Keratinocyte (primary cell): ENCODE measurements around the gene MLNR. TPM values are rescaled to one million over a fixed set of nuclear protein-coding genes. Genes with fewer than 3 reads are reported as not detected.

Source experiments
- DNase-seq: peaks from one replicate; pipeline ENCODE4 v3.0.0-alpha.2; 2011; ENCODE audit warnings: low read depth, missing footprints, low spot score
- FAIRE-seq: peaks from 2 replicates; lab custom pipeline; 2011; peaks lifted over from hg19 to GRCh38; lab: Jason Lieb, UNC
- H2AFZ ChIP-seq: 2 replicates; pipeline ENCODE4 v1.6.0; 2012; ENCODE audit warnings: low read length, control low read depth, inconsistent platforms; ENCODE audit not compliant: control insufficient read depth
- H3K27ac ChIP-seq: 2 replicates; pipeline ENCODE4 v1.5.1; 2011; ENCODE audit warnings: low read length; ENCODE audit not compliant: control insufficient read depth, insufficient read depth
- H3K27me3 ChIP-seq: 3 replicates; pipeline ENCODE4 v1.6.0; 2011; ENCODE audit warnings: low read length; ENCODE audit not compliant: control insufficient read depth, insufficient read depth; ENCODE audit errors: extremely low read depth
- H3K36me3 ChIP-seq, 2 experiments: 2 replicates in 1 of 2; 3 replicates in 1 of 2; pipeline ENCODE4 v1.5.1; 2011; ENCODE audit warnings: low read length in 2 of 2, mild to moderate bottlenecking in 1 of 2; ENCODE audit not compliant: control insufficient read depth in 2 of 2, insufficient read depth in 2 of 2; ENCODE audit errors: extremely low read depth in 1 of 2
- H3K4me1 ChIP-seq: 3 replicates; pipeline ENCODE4 v1.5.1; 2011; ENCODE audit warnings: low read length; ENCODE audit not compliant: control insufficient read depth, insufficient read depth; ENCODE audit errors: extremely low read depth
- H3K4me2 ChIP-seq: 3 replicates; pipeline ENCODE4 v1.6.0; 2011; ENCODE audit warnings: low read depth, low read length; ENCODE audit not compliant: control insufficient read depth, insufficient read depth; ENCODE audit errors: extremely low read depth
- H3K4me3 ChIP-seq, 3 experiments: fragments of 200-600 bp in 1 of 3; sonication (generic) in 1 of 3; 2 replicates in 2 of 3; 3 replicates in 1 of 3; pipeline ENCODE4 v1.5.1; 2011 to 2016; ENCODE audit warnings: low read length in 3 of 3, mild to moderate bottlenecking in 3 of 3, control low read depth in 2 of 3, inconsistent platforms in 1 of 3, low read depth in 1 of 3, mixed read lengths in 1 of 3, mixed run types in 1 of 3, moderate library complexity in 1 of 3; ENCODE audit not compliant: control insufficient read depth in 2 of 3, insufficient read depth in 2 of 3; ENCODE audit errors: extremely low read depth in 1 of 3
- H3K79me2 ChIP-seq: 2 replicates; pipeline ENCODE4 v1.6.0; 2012; ENCODE audit warnings: low read length; ENCODE audit not compliant: control insufficient read depth, insufficient read depth
- H3K9ac ChIP-seq: 3 replicates; pipeline ENCODE4 v1.6.0; 2011; ENCODE audit warnings: low read length; ENCODE audit not compliant: control insufficient read depth, insufficient read depth; ENCODE audit errors: extremely low read depth
- H3K9me1 ChIP-seq: 3 replicates; pipeline ENCODE4 v1.6.0; 2011; ENCODE audit warnings: low read length; ENCODE audit not compliant: control insufficient read depth, insufficient read depth; ENCODE audit errors: extremely low read depth
- H3K9me3 ChIP-seq: 2 replicates; pipeline ENCODE4 v1.5.1; 2012; ENCODE audit warnings: low read depth, low read length; ENCODE audit not compliant: control insufficient read depth
- H4K20me1 ChIP-seq: 3 replicates; pipeline ENCODE4 v1.6.0; 2011; ENCODE audit warnings: low read length; ENCODE audit not compliant: control insufficient read depth, insufficient read depth; ENCODE audit errors: extremely low read depth
- CTCF ChIP-seq, 3 experiments: IDR thresholded peaks in 1 of 3; conservative IDR thresholded peaks in 1 of 3; optimal IDR thresholded peaks in 1 of 3; 2 replicates in 2 of 3; 3 replicates in 1 of 3; pipeline versions ENCODE3 to v1.5.1; 2011; ENCODE audit warnings: low read length in 3 of 3, mild to moderate bottlenecking in 3 of 3, moderate library complexity in 2 of 3, control low read depth in 1 of 3, inconsistent platforms in 1 of 3; ENCODE audit not compliant: insufficient read depth in 2 of 3; ENCODE audit errors: extremely low read depth in 1 of 3
- EZH2 ChIP-seq: IDR thresholded peaks from one replicate; pipeline ENCODE4 v1.6.1; 2012; ENCODE audit warnings: inconsistent platforms, mild to moderate bottlenecking, low read length, moderate library complexity
- dilution Hi-C: fragments of 300-500 bp; cut with MboI; formaldehyde crosslinking; loops from one replicate; pipeline ENCODE4 v1.7.0; 2020; ENCODE audit warnings: low sequenced_read_pairs; ENCODE audit not compliant: extremely low pct_ligation_motif_present
- polyA plus RNA-seq, 5 experiments: library from polyadenylated mRNA; depleted of rRNA in 3 of 5; stranded (reverse) in 3 of 5; stranded (forward) in 1 of 5; unstranded in 1 of 5; fragments of >200 nt; gene quantifications; 1 replicate in 1 of 5; 2 replicates in 3 of 5; 3 replicates in 1 of 5; pipeline versions ENCODE4 v1.2.1 to v1.2.3, GENCODE V29; 2011 to 2012; ENCODE audit warnings: missing spikeins in 2 of 5, low read depth in 1 of 5, low replicate concordance in 1 of 5

MLNR gene
- polyA plus RNA-seq, 1 donor (not counting 4 experiments of a cell fraction or from before 2014, with no cell fraction given), result not detected

- no peaks in the 10 kb centered on the region for H3K79me2 ChIP-seq
- no peaks in the 10 kb centered on the region for H4K20me1 ChIP-seq
- H3K4me1 ChIP-seq, result no peaks in the 10 kb centered on the region
- H3K4me3 ChIP-seq, result no peak overlapping the region
- FAIRE-seq, result no peak
- no peaks in the 10 kb centered on the region for H3K9me3 ChIP-seq
- H3K27ac ChIP-seq, result no peak overlapping the region
- H2AFZ ChIP-seq, result no peak overlapping the region
- TF ChIP-seq CTCF (optimal IDR thresholded peaks at IDR 0.05 in 1 of 3, IDR thresholded peaks at IDR 0.05 in 1 of 3, conservative IDR thresholded peaks at IDR 0.05 in 1 of 3; ENCODE audit: extremely low read depth in 1 of 3, insufficient read depth in 2 of 3, low read length in 3 of 3), result no peak
- no peak for TF ChIP-seq EZH2
- H3K36me3 ChIP-seq, result no peaks in the 10 kb centered on the region
- H3K4me2 ChIP-seq, result no peak overlapping the region
- H3K9ac ChIP-seq, result no peak overlapping the region
- no peak for DNase-seq
- peaks cover 60% of the 10 kb centered on the region for H3K27me3 ChIP-seq
- no peaks in the 10 kb centered on the region for H3K9me1 ChIP-seq
- dilution Hi-C loops, result no loop called here
Observed at GRCh38 chr13:49217962-49218492, 2.1 kb upstream of the MLNR start.

GRCh38 chr13:49218493-49219051 lies 1.6 kb upstream of the MLNR start:
- Histone ChIP-seq H3K9me3 (no peaks in the 10 kb centered on the region), H3K36me3 (no peaks in the 10 kb centered on the region), H3K27ac (no peak overlapping the region), H3K79me2 (no peaks in the 10 kb centered on the region), H4K20me1 (no peaks in the 10 kb centered on the region), H3K4me2 (no peak overlapping the region), H3K4me1 (no peaks in the 10 kb centered on the region), H3K9me1 (no peaks in the 10 kb centered on the region), H3K27me3 (peaks cover 61% of the 10 kb centered on the region), H3K4me3 (no peak overlapping the region), H3K9ac (no peak overlapping the region), H2AFZ (no peak overlapping the region)
- FAIRE-seq, result no peak
- DNase-seq, result no peak
- TF ChIP-seq CTCF (optimal IDR thresholded peaks at IDR 0.05 in 1 of 3, IDR thresholded peaks at IDR 0.05 in 1 of 3, conservative IDR thresholded peaks at IDR 0.05 in 1 of 3; ENCODE audit: extremely low read depth in 1 of 3, insufficient read depth in 2 of 3, low read length in 3 of 3), result no peak
- TF ChIP-seq EZH2, result peak; percentile 89
- dilution Hi-C loops, result no loop called here
